DOHH2 (cell line): ENCODE data around the gene CAPZA2.
A peak's percentile ranks its signal among the peaks of the same experiment; 100 is the strongest.

Source experiments
- H3F3A ChIP-seq: fragments of 200-600 bp; sonication (generic), shearing (Covaris generic); 2 replicates; pipeline ENCODE4 v1.6.0; 2016; ENCODE audit warnings: antibody characterized with exemption, mild to moderate bottlenecking; ENCODE audit not compliant: control insufficient read depth, insufficient read depth
- H3K27ac ChIP-seq: fragments of 200-600 bp; sonication (generic); 2 replicates; pipeline ENCODE4 v1.5.1; 2014; ENCODE audit warnings: low read depth, mild to moderate bottlenecking, low read length, moderate library complexity
- H3K27me3 ChIP-seq: fragments of 200-600 bp; sonication (generic); 2 replicates; pipeline ENCODE4 v1.6.1; 2014; ENCODE audit warnings: mild to moderate bottlenecking, low read length, mixed read lengths; ENCODE audit not compliant: control insufficient read depth
- H3K36me3 ChIP-seq: fragments of 200-600 bp; sonication (generic); 2 replicates; pipeline ENCODE4 v1.6.1; 2014; ENCODE audit warnings: mild to moderate bottlenecking, low read length, moderate library complexity, mixed read lengths; ENCODE audit not compliant: control insufficient read depth
- H3K4me1 ChIP-seq: fragments of 200-600 bp; sonication (generic); 2 replicates; pipeline ENCODE4 v1.6.1; 2014; ENCODE audit warnings: mild to moderate bottlenecking, low read length, mixed read lengths; ENCODE audit not compliant: control insufficient read depth
- H3K4me2 ChIP-seq: fragments of 200-600 bp; sonication (generic); 2 replicates; pipeline ENCODE4 v1.6.0; 2014; ENCODE audit warnings: mild to moderate bottlenecking, low read length, moderate library complexity
- H3K4me3 ChIP-seq: fragments of 200-600 bp; sonication (generic); 2 replicates; pipeline ENCODE4 v1.5.1; 2014; ENCODE audit warnings: mild to moderate bottlenecking, low read length, mixed read lengths
- H3K79me2 ChIP-seq: fragments of 200-600 bp; sonication (generic); 2 replicates; pipeline ENCODE4 v1.6.1; 2014; ENCODE audit warnings: mild to moderate bottlenecking, low read length, mixed read lengths; ENCODE audit not compliant: control insufficient read depth
- H3K9me2 ChIP-seq: fragments of 200-600 bp; sonication (generic); replicated peaks from 2 replicates; pipeline ENCODE4 v1.6.1; 2014; ENCODE audit warnings: mild to moderate bottlenecking, low read length, mixed read lengths; ENCODE audit not compliant: control insufficient read depth
- H3K9me3 ChIP-seq: fragments of 200-600 bp; sonication (generic); 2 replicates; pipeline ENCODE4 v1.6.1; 2014; ENCODE audit warnings: antibody characterized with exemption, low read length, mixed read lengths; ENCODE audit not compliant: control insufficient read depth, insufficient read depth
- H4K20me1 ChIP-seq: fragments of 200-600 bp; sonication (generic); 2 replicates; pipeline ENCODE4 v1.6.0; 2014; ENCODE audit warnings: low read depth, mild to moderate bottlenecking, antibody characterized with exemption, low read length, moderate library complexity; ENCODE audit not compliant: control insufficient read depth, insufficient read depth
- CTCF ChIP-seq: fragments of 200-600 bp; sonication (generic); IDR thresholded peaks from one replicate; pipeline ENCODE4 v1.5.1; 2014; ENCODE audit warnings: antibody characterized with exemption, mild to moderate bottlenecking, low read depth, low read length; ENCODE audit not compliant: poor library complexity, severe bottlenecking
- EZH2phosphoT487 ChIP-seq: fragments of 200-600 bp; sonication (generic); IDR thresholded peaks from 2 replicates; pipeline ENCODE4 v1.6.1; 2017; ENCODE audit warnings: borderline replicate concordance, mild to moderate bottlenecking, antibody characterized with exemption, low read length, moderate library complexity, mixed read lengths

Gene CAPZA2

GRCh38 chr7:116863936-116864500 lies 1.6 kb downstream of the CAPZA2 start:
- Histone ChIP-seq H3K27me3 (no peaks in the 10 kb centered on the region), H3K4me1 (peaks cover 27% of the 10 kb centered on the region), H3K79me2 (peaks cover 66% of the 10 kb centered on the region), H3F3A (no peaks in the 10 kb centered on the region), H3K4me3 (peak overlapping the region; percentile 91), H3K9me2 (no peaks in the 10 kb centered on the region), H3K9me3 (no peaks in the 10 kb centered on the region), H4K20me1 (peaks cover 17% of the 10 kb centered on the region), H3K4me2 (peak overlapping the region; percentile 89), H3K36me3 (peaks cover 10% of the 10 kb centered on the region; the same call in 1 of the 2 replicates), H3K27ac (no peak overlapping the region)
- TF ChIP-seq EZH2phosphoT487 (no peak), CTCF (no peak)

- TF ChIP-seq CTCF (no peak), EZH2phosphoT487 (no peak)
- Histone ChIP-seq H3K4me1 (peaks cover 4% of the 10 kb centered on the region; the same call in 1 of the 2 replicates), H3K4me3 (no peak overlapping the region), H4K20me1 (peaks cover 28% of the 10 kb centered on the region; the same call in 1 of the 2 replicates), H3K36me3 (peaks cover 43% of the 10 kb centered on the region), H3K27ac (no peak overlapping the region), H3K27me3 (no peaks in the 10 kb centered on the region), H3F3A (no peaks in the 10 kb centered on the region), H3K79me2 (peaks cover 100% of the 10 kb centered on the region), H3K4me2 (no peak overlapping the region), H3K9me3 (no peaks in the 10 kb centered on the region), H3K9me2 (no peaks in the 10 kb centered on the region)
Measured at GRCh38 chr7:116871061-116871700, 8.8 kb downstream of the CAPZA2 start.

GRCh38 chr7:116872026-116872425 lies 9.6 kb downstream of the CAPZA2 start:
- H3K4me1 ChIP-seq, result no peaks in the 10 kb centered on the region
- peaks cover 47% of the 10 kb centered on the region for H3K36me3 ChIP-seq
- peaks cover 100% of the 10 kb centered on the region for H3K79me2 ChIP-seq
- H3K4me3 ChIP-seq, result no peak overlapping the region
- no peaks in the 10 kb centered on the region for H3F3A ChIP-seq
- H3K27me3 ChIP-seq, result no peaks in the 10 kb centered on the region
- H3K27ac ChIP-seq, result no peak overlapping the region
- H3K4me2 ChIP-seq, result no peak overlapping the region
- no peak for TF ChIP-seq EZH2phosphoT487
- TF ChIP-seq CTCF, result no peak
- H3K9me2 ChIP-seq, result no peaks in the 10 kb centered on the region
- H4K20me1 ChIP-seq, result peaks cover 28% of the 10 kb centered on the region; the same call in 1 of the 2 replicates
- no peaks in the 10 kb centered on the region for H3K9me3 ChIP-seq
